Islet of Langerhans (tissue), 1 donor: ENCODE data around the gene IGF2R.
"Not testable (repeated sequence)": the region's sequence is repeated elsewhere in the genome, so short reads cannot be mapped to it uniquely, and the experiment has no call there.

Experiments used
- FAIRE-seq: peaks from one replicate; lab custom pipeline; 2011; peaks lifted over from hg19 to GRCh38; lab: Jason Lieb, UNC

Gene IGF2R

GRCh38 chr6:159999240-159999671, 30.4 kb downstream of the IGF2R start:
- no peak for FAIRE-seq

- no peak for FAIRE-seq
Measured at GRCh38 chr6:160000280-160000704, 31.4 kb downstream of the IGF2R start.

- FAIRE-seq, result not testable (repeated sequence)
Measured at GRCh38 chr6:160000893-160001427, 32.1 kb downstream of the IGF2R start.

GRCh38 chr6:160002882-160003281, 34.0 kb downstream of the IGF2R start:
- FAIRE-seq, result no peak

- no peak for FAIRE-seq
Measured at GRCh38 chr6:160004018-160004417, 35.1 kb downstream of the IGF2R start.

GRCh38 chr6:160004419-160005175, 35.7 kb downstream of the IGF2R start:
- FAIRE-seq, result no peak

GRCh38 chr6:160005211-160005610, 36.3 kb downstream of the IGF2R start:
- FAIRE-seq, result no peak

GRCh38 chr6:160005861-160006540, 37.1 kb downstream of the IGF2R start:
- no peak for FAIRE-seq

GRCh38 chr6:160007145-160007544, 38.3 kb downstream of the IGF2R start:
- no peak for FAIRE-seq

GRCh38 chr6:160007611-160008010, 38.7 kb downstream of the IGF2R start:
- FAIRE-seq, result no peak

GRCh38 chr6:160010067-160010466, 41.2 kb downstream of the IGF2R start:
- FAIRE-seq, result no peak

GRCh38 chr6:160013987-160014868, 45.3 kb downstream of the IGF2R start:
- FAIRE-seq, result no peak

GRCh38 chr6:160014869-160015182, 45.9 kb downstream of the IGF2R start:
- no peak for FAIRE-seq

- FAIRE-seq, result no peak
Measured at GRCh38 chr6:160015778-160016684, 47.1 kb downstream of the IGF2R start.

GRCh38 chr6:160022101-160022500, 53.2 kb downstream of the IGF2R start:
- no peak for FAIRE-seq

GRCh38 chr6:160022793-160023192, 53.9 kb downstream of the IGF2R start:
- no peak for FAIRE-seq

GRCh38 chr6:160024152-160024551, 55.3 kb downstream of the IGF2R start:
- FAIRE-seq, result no peak

GRCh38 chr6:160027076-160027475, 58.2 kb downstream of the IGF2R start:
- no peak for FAIRE-seq

- FAIRE-seq, result no peak
Measured at GRCh38 chr6:160027931-160028330, 59.0 kb downstream of the IGF2R start.

GRCh38 chr6:160028487-160029275, 59.8 kb downstream of the IGF2R start:
- FAIRE-seq, result no peak

- FAIRE-seq, result no peak
Measured at GRCh38 chr6:160029525-160029924, 60.6 kb downstream of the IGF2R start.
